ENCODE data around the gene TRIM58.

Gene TRIM58

DNA sequence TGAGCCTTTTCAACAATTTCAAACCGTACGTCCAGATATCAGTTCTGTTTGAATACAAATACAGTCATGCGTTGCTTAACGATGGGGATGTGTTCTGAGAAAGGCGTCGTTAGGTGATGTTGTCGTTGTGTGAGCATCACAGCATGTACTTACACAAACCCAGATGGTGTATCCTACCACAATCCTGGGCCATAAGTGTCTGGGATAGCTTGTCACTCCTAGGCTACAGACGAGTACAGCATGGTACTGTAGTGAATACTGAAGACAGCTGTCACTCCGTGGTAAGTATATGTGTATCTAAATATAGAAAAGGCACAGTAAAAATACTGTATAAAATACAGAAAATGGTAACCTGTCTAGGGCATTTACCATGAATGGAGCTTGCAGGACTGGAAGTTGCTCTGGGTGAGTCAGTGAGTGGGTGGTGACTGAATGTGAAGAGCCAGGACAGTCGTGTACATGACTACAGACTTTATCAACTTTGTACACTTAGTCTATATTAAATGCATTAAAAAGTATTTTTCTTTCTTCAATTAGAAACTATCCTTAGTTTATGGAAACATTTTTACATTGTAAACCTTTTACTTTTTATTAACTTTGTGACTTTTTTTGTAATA lies 27.9 kb downstream of the TRIM58 start:
- no peak for DNase-seq (ENCODE audit: low read depth in 2 of 2)

- no peak for DNase-seq (ENCODE audit: low read depth in 2 of 2)
Measured at GRCh38 chr1:247895163-247895637, 38.2 kb downstream of the TRIM58 start, which contains the start of gene OR2W3. OR2W3 (plus strand) TSS chr1:247895587; CDS start chr1:247895587, 0 bp downstream.

DNA sequence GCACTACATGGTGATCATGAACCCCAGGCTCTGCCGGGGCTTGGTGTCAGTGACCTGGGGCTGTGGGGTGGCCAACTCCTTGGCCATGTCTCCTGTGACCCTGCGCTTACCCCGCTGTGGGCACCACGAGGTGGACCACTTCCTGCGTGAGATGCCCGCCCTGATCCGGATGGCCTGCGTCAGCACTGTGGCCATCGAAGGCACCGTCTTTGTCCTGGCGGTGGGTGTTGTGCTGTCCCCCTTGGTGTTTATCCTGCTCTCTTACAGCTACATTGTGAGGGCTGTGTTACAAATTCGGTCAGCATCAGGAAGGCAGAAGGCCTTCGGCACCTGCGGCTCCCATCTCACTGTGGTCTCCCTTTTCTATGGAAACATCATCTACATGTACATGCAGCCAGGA lies 39.0 kb downstream of the TRIM58 start:
- no peak for DNase-seq (ENCODE audit: low read depth in 2 of 2)

DNA sequence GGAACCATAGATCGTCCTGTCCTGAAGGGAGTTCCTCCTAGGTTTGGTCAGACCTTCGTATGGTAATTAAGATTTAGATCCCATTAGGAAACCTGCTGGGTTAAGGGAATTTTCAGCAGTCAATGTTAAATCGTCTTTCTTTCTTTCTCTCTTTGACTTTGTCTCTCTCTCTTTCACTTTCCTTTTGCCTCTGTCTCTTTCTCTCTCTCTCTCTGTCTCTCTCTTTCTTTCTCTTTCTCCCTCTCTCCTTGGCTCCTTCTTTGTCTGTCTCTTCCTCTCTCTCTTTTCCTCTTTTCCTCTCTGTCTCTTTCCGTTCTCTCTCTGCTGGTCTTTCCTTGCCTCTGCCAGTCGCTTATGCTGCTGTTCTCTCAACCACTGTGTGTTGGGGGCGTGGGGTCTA lies 47.1 kb downstream of the TRIM58 start:
- DNase-seq (ENCODE audit: low read depth in 2 of 2) = no peak

DNA sequence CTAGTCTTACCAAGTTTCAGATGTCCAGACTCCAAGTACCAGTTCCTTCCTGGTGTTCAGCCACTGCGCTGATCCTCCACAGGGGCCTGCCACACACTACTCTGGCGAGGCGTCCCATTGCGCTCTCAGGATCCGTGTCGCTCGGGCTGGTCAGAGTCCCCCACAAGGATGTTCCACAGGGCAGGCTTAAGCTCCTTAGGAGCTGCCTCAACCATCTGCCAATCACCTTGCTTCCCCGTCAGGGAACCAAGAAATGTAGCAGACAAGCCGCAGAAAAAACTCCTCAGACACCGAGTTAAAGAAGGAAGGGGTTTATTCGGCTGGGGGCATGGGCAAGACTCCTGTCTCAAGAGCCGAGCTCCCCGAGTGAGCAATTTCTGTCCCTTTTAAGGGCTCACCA lies 48.2 kb downstream of the TRIM58 start:
- DNase-seq (ENCODE audit: low read depth in 2 of 2) = no peak

DNA sequence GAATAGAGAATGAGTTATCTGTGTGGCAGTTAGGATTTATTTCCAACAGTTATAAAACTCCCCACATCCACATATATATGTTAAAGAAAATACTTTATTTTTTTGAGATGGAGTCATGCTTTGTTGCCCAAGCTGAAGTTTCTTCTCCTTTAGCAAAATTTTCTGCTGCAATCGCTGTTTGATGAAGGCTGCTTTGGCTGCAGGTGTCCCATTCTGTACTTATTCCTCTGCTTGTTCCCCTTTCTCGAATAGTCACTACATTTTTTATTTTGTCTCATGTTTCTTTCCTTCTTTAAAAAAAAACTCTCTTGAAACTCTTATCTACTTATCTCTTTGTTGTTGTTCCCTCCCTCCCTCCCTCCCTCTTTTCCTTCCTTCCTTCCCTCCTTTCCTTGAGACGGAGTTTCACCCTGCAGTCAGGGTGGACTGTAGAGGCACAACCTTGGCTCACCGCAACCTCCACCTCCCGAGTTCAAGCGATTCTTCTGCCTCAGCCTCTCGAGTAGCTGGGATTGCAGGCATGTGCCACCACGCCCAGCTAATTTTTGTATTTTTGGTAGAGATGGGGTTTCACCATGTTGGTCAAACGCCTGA lies 49.0 kb downstream of the TRIM58 start:
- DNase-seq (ENCODE audit: low read depth in 2 of 2) = no peak

GRCh38 chr1:247906504-247907047 lies 49.6 kb downstream of the TRIM58 start:
- DNase-seq (ENCODE audit: low read depth in 2 of 2) = no peak

DNA sequence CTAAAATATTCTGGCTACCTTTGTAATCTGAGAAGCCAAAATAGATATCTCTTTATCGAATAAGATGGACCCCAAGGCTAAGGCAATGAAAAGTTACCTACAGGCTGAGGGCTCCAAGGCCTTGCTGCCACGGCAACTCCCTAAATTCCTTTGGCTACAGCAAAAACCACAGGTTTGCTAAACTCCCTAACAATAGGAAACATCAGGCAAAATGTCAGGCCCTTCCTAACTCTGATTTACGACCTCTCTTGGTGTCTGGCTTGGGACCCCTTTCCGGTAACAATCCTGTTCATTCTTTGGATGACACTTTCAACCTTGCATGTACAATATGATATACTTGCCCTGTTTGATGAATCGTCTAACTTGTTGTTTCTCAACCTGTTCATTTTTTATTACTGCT lies 51.8 kb downstream of the TRIM58 start:
- DNase-seq (ENCODE audit: low read depth in 2 of 2) = no peak

- no peak for DNase-seq (ENCODE audit: low read depth in 2 of 2)
Measured at GRCh38 chr1:247913786-247914185, 56.8 kb downstream of the TRIM58 start.

DNA sequence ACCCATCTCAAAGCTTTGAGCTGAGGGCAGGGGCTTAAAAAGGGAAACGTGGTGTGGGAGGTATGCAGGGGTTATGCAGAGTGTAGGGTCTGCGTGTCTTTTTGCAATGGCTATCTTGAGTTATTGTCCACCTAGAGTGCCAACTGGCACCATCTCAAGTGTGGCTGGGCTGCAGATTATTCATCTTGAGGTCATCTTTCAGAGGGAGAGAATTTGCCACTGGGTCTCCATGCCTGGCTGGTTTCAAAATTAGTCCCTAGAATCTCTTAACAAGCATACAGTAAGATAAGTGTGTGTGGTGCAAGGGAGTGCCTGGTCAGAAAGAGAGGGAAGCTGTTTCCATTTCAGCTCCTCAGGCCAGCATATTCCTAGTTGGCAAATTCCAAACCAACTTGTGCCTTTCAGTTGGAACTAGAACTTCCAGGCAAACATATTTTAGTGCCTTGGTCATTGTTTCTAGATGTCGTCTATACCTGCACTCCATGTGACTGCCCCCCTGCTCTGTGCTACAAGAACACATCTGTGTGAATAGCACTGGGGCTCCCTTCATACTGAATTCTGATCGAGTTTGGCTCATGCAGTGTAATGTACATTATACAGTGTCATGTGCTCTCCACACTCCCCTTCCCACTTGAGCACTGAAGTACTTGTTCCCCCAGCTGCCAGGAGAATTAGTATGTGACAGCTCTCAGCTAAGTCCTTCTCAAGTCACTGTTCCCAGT lies 58.1 kb downstream of the TRIM58 start:
- no peak for DNase-seq (ENCODE audit: low read depth in 2 of 2)

GRCh38 chr1:247919952-247920351 lies 63.0 kb downstream of the TRIM58 start, which contains the start of gene OR2T8:
OR2T8 (plus strand) TSS chr1:247920252; CDS start chr1:247921018, 766 bp downstream.
- no peak for DNase-seq (ENCODE audit: low read depth in 2 of 2)

- DNase-seq (ENCODE audit: low read depth in 2 of 2) = no peak
Measured at GRCh38 chr1:247923941-247924340, 67.0 kb downstream of the TRIM58 start.

DNA sequence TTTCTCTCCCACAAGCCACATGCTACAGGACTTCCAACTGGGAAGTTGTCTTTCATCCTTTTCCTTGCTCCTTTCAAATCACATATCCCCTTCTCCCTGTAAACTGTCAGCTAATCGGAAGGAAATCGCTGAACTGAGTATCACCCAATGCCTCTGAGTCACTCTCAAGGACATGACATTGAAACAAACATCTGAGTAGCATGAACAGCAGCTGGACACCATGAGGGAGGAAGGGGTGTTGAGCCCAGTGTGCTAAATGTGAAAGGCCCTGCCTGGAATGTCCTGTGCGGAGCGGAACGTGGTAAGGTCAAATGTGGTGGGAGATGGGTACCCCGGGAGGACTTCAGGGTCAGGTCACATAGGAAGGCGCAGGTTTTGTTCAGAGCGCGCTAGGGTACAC lies 67.9 kb downstream of the TRIM58 start, which contains the start of gene OR2AJ1:
Gene OR2AJ1, plus strand, starts transcription at position 22 of the 400 bp plus-strand sequence. CDS start 8,880 bp downstream, outside the sequence.
- no peak for DNase-seq (ENCODE audit: low read depth in 2 of 2)
